IMR-90 (cell line): Measurements from ENCODE around the gene CRYGS. TPM values are rescaled to one million over a fixed set of nuclear protein-coding genes. Genes with fewer than 3 reads are reported as not detected.

Experiments
- ATAC-seq: fragments of 200-7000 bp; cut with Tn5 transposase; 2 replicates; pipeline ENCODE4 v1.9.1; 2020; ENCODE audit warnings: low read depth, mild to moderate bottlenecking, moderate library complexity
- BruUV-seq: library from RNA; stranded (reverse); fragments of 400-500 nt; replicated peaks from 2 replicates; lab custom pipeline; 2021; lab: Mats Ljungman, UMichigan
- CTCF ChIA-PET: fragments of 300-600 bp; formaldehyde crosslinking; extraction: SDS; loops from one replicate; lab custom pipeline; 2021; ENCODE audit warnings: antibody characterized with exemption; lab: Yijun Ruan, JAX
- POLR2A ChIA-PET: fragments of 300-600 bp; sonication (Branson Sonifier 250); formaldehyde crosslinking; loops from one replicate; lab custom pipeline; 2022; ENCODE audit warnings: antibody characterized with exemption; ENCODE audit not compliant: unreplicated experiment; lab: Charles Lee
- DNase-seq: peaks from one replicate; pipeline ENCODE4 v3.0.0; 2013
- H2AFZ ChIP-seq: replicated peaks from 2 replicates; pipeline ENCODE3; 2013; ENCODE audit warnings: low read length, mild to moderate bottlenecking; ENCODE audit not compliant: poor library complexity
- H2AK5ac ChIP-seq: 2 replicates; pipeline ENCODE4 v1.6.1; 2013; ENCODE audit warnings: low read depth, low read length, inconsistent platforms
- H2AK9ac ChIP-seq: replicated peaks from 2 replicates; pipeline ENCODE3; 2013; ENCODE audit warnings: mild to moderate bottlenecking, low read depth, low read length, moderate library complexity; ENCODE audit not compliant: poor library complexity
- H2BK120ac ChIP-seq: 2 replicates; pipeline ENCODE4 v1.6.1; 2013; ENCODE audit warnings: low read depth, low read length, inconsistent platforms
- H2BK15ac ChIP-seq: 3 replicates; pipeline ENCODE4 v1.6.1; 2013; ENCODE audit warnings: low read depth, low read length, inconsistent platforms
- H2BK20ac ChIP-seq: 2 replicates; pipeline ENCODE4 v1.6.1; 2013; ENCODE audit warnings: low read depth, mild to moderate bottlenecking, inconsistent platforms, low read length, moderate library complexity
- H2BK5ac ChIP-seq: 2 replicates; pipeline ENCODE4 v1.6.1; 2013; ENCODE audit warnings: mild to moderate bottlenecking, low read depth, low read length, inconsistent platforms; ENCODE audit not compliant: poor library complexity, severe bottlenecking
- H3K14ac ChIP-seq: replicated peaks from 2 replicates; pipeline ENCODE4 v1.6.1; 2013; ENCODE audit warnings: low read depth, low read length, inconsistent platforms
- H3K18ac ChIP-seq: 2 replicates; pipeline ENCODE4 v1.6.1; 2013; ENCODE audit warnings: low read depth, low read length, control low read depth
- H3K23ac ChIP-seq: 2 replicates; pipeline ENCODE4 v1.6.1; 2013; ENCODE audit warnings: low read depth, low read length, inconsistent platforms
- H3K27ac ChIP-seq: 2 replicates; pipeline ENCODE4 v1.5.1; 2013; ENCODE audit warnings: mild to moderate bottlenecking, control low read depth, low read length; ENCODE audit not compliant: insufficient read depth
- H3K27me3 ChIP-seq: 2 replicates; pipeline ENCODE4 v1.6.1; 2013; ENCODE audit warnings: low read length; ENCODE audit not compliant: control insufficient read depth, insufficient read depth
- H3K36me3 ChIP-seq: 2 replicates; pipeline ENCODE4 v1.6.1; 2013; ENCODE audit warnings: low read length, mixed read lengths; ENCODE audit not compliant: control insufficient read depth, insufficient read depth
- H3K4ac ChIP-seq: 2 replicates; pipeline ENCODE4 v1.6.1; 2013; ENCODE audit warnings: low read depth, low read length, inconsistent platforms
- H3K4me1 ChIP-seq: 2 replicates; pipeline ENCODE4 v1.6.1; 2013; ENCODE audit warnings: low read length, mixed read lengths; ENCODE audit not compliant: control insufficient read depth, insufficient read depth
- H3K4me2 ChIP-seq: 2 replicates; pipeline ENCODE4 v1.6.1; 2013; ENCODE audit warnings: low read depth, mild to moderate bottlenecking, control low read depth, low read length, moderate library complexity
- H3K4me3 ChIP-seq: 2 replicates; pipeline ENCODE4 v1.5.1; 2013; ENCODE audit warnings: low read depth, mild to moderate bottlenecking, control low read depth, low read length, moderate library complexity; ENCODE audit not compliant: insufficient read depth
- H3K56ac ChIP-seq: 2 replicates; pipeline ENCODE4 v1.6.1; 2013; ENCODE audit warnings: low read length, inconsistent platforms; ENCODE audit not compliant: insufficient read depth; ENCODE audit errors: extremely low read depth
- H3K79me1 ChIP-seq, 2 experiments: 2 replicates each; pipeline ENCODE4 v1.6.1; 2013; ENCODE audit warnings: low read length in 2 of 2, inconsistent platforms in 1 of 2, low read depth in 1 of 2
- H3K9ac ChIP-seq: 2 replicates; pipeline ENCODE4 v1.6.1; 2013; ENCODE audit warnings: low read depth, low read length, control low read depth
- H3K9me1 ChIP-seq: 2 replicates; pipeline ENCODE4 v1.6.1; 2013; ENCODE audit warnings: low read length, inconsistent platforms; ENCODE audit not compliant: insufficient read depth
- H3K9me3 ChIP-seq: 2 replicates; pipeline ENCODE4 v1.6.1; 2013; ENCODE audit warnings: low read length; ENCODE audit not compliant: control insufficient read depth, insufficient read depth
- H4K20me1 ChIP-seq: 2 replicates; pipeline ENCODE4 v1.6.1; 2013; ENCODE audit warnings: low read length, inconsistent platforms; ENCODE audit not compliant: insufficient read depth
- H4K5ac ChIP-seq: 2 replicates; pipeline ENCODE4 v1.6.1; 2013; ENCODE audit warnings: mild to moderate bottlenecking, low read depth, low read length, control low read depth
- H4K8ac ChIP-seq, 2 experiments: 2 replicates each; pipeline ENCODE4 v1.6.1; 2013; ENCODE audit warnings: low read depth in 2 of 2, low read length in 2 of 2, control low read depth in 1 of 2, inconsistent platforms in 1 of 2
- H4K91ac ChIP-seq: 2 replicates; pipeline ENCODE4 v1.6.1; 2013; ENCODE audit warnings: low read depth, low read length, inconsistent platforms; ENCODE audit not compliant: insufficient read depth
- FOS ChIP-seq: fragments of 150-350 bp; IDR thresholded peaks from 2 replicates; pipeline ENCODE4 v1.6.1; 2016; ENCODE audit warnings: low read depth, low read length
- MAFK ChIP-seq: IDR thresholded peaks from 2 replicates; pipeline ENCODE4 v1.6.1; 2012; ENCODE audit warnings: low read depth, low read length, improper control_type of control experiment
- MXI1 ChIP-seq: IDR thresholded peaks from 2 replicates; pipeline ENCODE4 v1.6.1; 2012; ENCODE audit warnings: low read depth, mild to moderate bottlenecking, low read length, moderate library complexity, borderline replicate concordance
- NFE2L2 ChIP-seq: fragments of 150-350 bp; IDR thresholded peaks from 2 replicates; pipeline ENCODE4 v1.6.1; 2016; ENCODE audit warnings: low read depth, mild to moderate bottlenecking, low read length
- RAD21 ChIP-seq: IDR thresholded peaks from 2 replicates; pipeline ENCODE4 v1.6.1; 2012; ENCODE audit warnings: low read length, improper control_type of control experiment
- RFX5 ChIP-seq: IDR thresholded peaks from 2 replicates; pipeline ENCODE4 v1.8.0; 2012; ENCODE audit warnings: low read depth, mild to moderate bottlenecking, low read length, moderate library complexity
- SMC3 ChIP-seq: fragments of 150-350 bp; IDR thresholded peaks from 2 replicates; pipeline ENCODE4 v1.6.1; 2016; ENCODE audit warnings: low read depth, mild to moderate bottlenecking, antibody characterized with exemption, low read length, moderate library complexity
- dilution Hi-C: fragments of 300-500 bp; cut with HindIII; formaldehyde crosslinking; loops from one replicate; pipeline ENCODE4 v1.14.3; 2018; ENCODE audit warnings: low sequenced_read_pairs; ENCODE audit not compliant: unreplicated experiment
- in situ Hi-C: fragments of 300-500 bp; cut with MboI; formaldehyde crosslinking; loops from 3 replicates; pipeline ENCODE4 v1.14.3; 2019; ENCODE audit warnings: low sequenced_read_pairs, inconsistent platforms, mixed read lengths
- intact Hi-C: fragments of 100-400 bp; cut with micrococcal nuclease; formaldehyde crosslinking; loops from 2 replicates; pipeline ENCODE4 v1.10.0; 2022
- polyA plus RNA-seq, 3 experiments: library from polyadenylated mRNA; depleted of rRNA; stranded (reverse); fragments of >200 nt; gene quantifications; 2 replicates each; pipeline ENCODE4 v1.2.3, GENCODE V29; 2012; ENCODE audit warnings: low replicate concordance in 1 of 3
- total RNA-seq: library from RNA; depleted of rRNA; stranded (reverse); fragments of >200 nt; gene quantifications from 2 replicates; pipeline ENCODE4 v1.2.3, GENCODE V29; 2012

CRYGS gene
- total and polyA plus RNA-seq, 2 of the 4 experiments (the other 2 are of a cell fraction): 0.36 to 2.1 TPM

DNA sequence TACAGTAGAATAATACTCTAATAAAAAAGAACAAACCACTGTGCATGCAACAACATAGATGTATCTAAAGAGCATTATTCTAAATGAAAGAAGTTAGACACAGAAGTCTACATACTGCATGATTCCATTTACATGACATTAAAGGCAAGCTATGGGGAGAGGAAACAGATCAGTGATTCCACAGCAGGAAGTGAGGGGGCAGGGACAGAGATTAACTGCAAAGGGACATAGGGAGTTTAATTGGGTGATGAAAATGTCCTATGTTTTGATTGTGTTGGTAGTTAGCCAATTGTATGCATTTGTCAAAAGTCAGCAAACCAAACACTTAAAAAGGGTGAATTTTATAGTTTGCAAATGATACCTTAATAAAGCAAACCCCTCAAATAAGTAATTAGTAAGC, 13.8 kb downstream of the CRYGS start:
- TF ChIP-seq FOS (no peak), SMC3 (no peak), MAFK (no peak), RAD21 (no peak), RFX5 (no peak), NFE2L2 (no peak), MXI1 (no peak)
- H3K18ac ChIP-seq: no peak overlapping the region
- no peak overlapping the region for H2BK15ac ChIP-seq
- no peak overlapping the region for H4K5ac ChIP-seq
- DNase-seq: no peak
- H3K14ac ChIP-seq: no peak overlapping the region
- no peak overlapping the region for H3K27ac ChIP-seq
- H2AK9ac ChIP-seq: no peak overlapping the region
- peaks cover 15% of the 10 kb centered on the region for H3K27me3 ChIP-seq
- H3K4me2 ChIP-seq: no peak overlapping the region
- no peak overlapping the region for H3K9ac ChIP-seq
- H2AFZ ChIP-seq: no peak overlapping the region
- no peak for ATAC-seq
- no peaks in the 10 kb centered on the region for H4K20me1 ChIP-seq
- H3K79me1 ChIP-seq: no peaks in the 10 kb centered on the region
- H3K4me3 ChIP-seq: no peak overlapping the region
- H2AK5ac ChIP-seq: no peak overlapping the region
- H3K36me3 ChIP-seq: no peaks in the 10 kb centered on the region
- CTCF ChIA-PET: no interaction called here
- H2BK120ac ChIP-seq: no peak overlapping the region
- H3K4ac ChIP-seq: no peak overlapping the region
- in situ Hi-C loops: no loop called here
- no peaks in the 10 kb centered on the region for H3K9me1 ChIP-seq
- no peak overlapping the region for H3K56ac ChIP-seq
- H3K23ac ChIP-seq: no peak overlapping the region
- H3K4me1 ChIP-seq: no peaks in the 10 kb centered on the region
- POLR2A ChIA-PET: no interaction called here
- dilution Hi-C loops: no loop called here
- H4K91ac ChIP-seq: no peak overlapping the region
- H2BK5ac ChIP-seq: no peak overlapping the region
- H2BK20ac ChIP-seq: no peak overlapping the region
- intact Hi-C loops: no loop called here
- BruUV-seq: no TSS peak
- no peaks in the 10 kb centered on the region for H3K9me3 ChIP-seq
- no peak overlapping the region for H4K8ac ChIP-seq
